Activated CD8-positive, alpha-beta memory T cell treated with anti-CD3 and anti-CD28 coated beads, Interleukin-2, amount 50 U/mL, for 24 hours (primary cell): ENCODE data around the gene RUNX1.

ENCODE experiments used
- DNase-seq: peaks from one replicate; pipeline ENCODE4 v3.0.0-alpha.2; 2020; ENCODE audit errors: extremely low read depth

Gene RUNX1

DNA sequence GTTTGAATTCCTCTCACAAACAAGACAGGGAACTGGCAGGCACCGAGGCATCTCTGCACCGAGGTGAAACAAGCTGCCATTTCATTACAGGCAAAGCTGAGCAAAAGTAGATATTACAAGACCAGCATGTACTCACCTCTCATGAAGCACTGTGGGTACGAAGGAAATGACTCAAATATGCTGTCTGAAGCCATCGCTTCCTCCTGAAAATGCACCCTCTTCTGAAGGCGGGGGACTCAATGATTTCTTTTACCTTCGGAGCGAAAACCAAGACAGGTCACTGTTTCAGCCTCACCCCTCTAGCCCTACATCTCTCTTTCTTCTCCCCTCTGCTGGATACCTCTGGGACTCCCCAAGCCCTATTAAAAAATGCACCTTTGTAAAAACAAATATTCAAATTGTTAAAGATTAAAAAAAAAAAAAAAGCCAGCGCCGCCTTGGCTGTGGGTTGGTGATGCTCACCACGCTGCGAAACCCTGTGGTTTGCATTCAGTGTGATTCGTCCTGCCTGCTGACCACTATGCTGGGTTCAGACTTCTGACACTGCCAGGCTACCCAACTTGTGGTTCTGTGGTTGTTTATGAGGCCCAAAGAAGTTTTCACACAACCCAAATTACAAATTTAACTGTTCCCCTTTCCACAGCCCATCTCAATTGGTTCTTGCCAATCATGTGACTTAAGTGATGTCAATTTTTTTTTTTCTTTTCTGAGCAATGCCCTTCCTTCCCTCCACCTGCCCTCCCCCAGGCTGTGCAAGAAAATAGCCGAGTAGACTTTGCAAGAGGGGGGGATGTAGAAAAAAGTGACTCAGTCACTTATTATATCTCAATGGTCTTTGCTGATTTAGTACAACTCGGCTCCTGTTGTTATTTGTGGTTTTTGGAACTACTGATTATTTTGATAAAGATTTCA, at the start of gene RUNX1:
Gene RUNX1, minus strand, starts transcription at position 597 of the 912 bp plus-strand sequence.
- DNase-seq = peak; percentile 62

DNA sequence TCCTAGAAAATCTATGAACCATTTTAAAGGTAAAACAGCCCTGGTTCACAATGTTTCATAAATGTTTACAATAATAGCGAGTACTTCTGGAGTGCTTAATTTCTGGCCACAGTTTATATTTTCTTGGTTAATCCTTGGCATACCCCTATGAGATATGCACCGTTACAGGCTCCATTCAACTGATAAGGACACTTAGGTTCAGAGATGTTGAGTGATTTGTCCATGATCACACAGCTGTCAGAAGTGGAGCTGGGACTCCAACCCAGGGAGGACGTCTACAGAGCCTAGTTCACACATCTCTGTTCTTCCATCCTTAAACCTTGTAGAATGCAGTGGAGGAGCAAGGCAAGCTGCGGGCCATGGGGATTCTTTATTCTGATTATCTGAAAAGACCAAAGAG, 48.4 kb upstream of the RUNX1 start:
- no peak for DNase-seq

DNA sequence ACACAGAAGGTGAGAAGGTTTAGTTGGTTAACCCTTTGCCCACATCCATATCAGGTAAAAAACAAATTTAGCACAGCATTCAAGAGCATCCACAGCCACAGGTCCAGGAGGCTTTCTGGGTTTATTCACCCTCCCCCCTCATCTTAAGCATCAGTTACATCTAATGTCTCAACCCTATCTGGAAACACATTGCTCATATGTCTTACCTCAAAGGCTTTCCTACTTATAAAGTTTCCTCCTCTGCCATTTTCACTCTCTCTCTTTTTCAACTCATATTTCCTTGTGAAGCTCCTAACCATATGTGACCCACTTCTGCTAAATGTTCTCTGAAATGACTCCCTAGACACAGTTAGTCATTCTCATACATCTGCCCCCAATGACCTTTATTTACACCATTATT, 47.9 kb upstream of the RUNX1 start:
- no peak for DNase-seq

DNA sequence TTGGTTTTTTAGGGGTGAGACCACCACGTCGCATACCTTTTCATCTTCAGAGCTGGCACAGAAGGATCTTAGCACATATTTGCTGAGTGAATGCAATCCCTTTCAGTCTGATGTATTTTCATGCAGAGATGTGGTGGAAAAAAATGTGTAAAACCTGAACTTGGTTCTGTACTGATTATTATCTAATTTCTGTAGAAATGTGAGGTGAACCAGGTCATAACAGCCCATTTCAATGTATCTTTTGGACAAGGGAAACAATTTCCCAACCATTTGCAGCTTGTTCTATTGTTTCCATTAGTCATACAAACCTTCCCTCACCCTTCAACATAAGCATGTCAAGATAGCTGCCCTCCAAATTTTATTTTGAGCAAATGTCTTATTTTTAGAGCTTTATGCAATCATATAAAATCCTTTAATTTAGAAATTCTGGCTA, 46.8 kb upstream of the RUNX1 start:
- no peak for DNase-seq

DNA sequence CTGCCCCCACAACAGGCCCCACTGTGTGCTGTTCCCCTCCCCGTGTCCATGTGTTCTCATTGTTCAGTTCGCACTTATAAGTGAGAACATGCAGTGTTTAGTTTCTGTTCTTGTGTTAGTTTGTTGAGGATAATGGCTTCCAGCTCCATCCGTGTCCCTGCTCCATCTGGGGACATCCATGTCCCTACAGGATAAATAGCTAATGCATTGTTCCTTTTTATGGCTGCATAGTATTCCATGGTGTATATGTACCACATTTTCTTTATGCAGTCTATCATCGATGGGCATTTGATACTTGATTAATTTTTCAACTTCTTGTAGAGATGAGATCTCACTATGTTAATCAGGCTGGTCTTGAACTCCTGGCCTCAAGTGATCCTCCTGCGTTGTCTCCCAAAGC, 44.4 kb upstream of the RUNX1 start:
- no peak for DNase-seq

DNA sequence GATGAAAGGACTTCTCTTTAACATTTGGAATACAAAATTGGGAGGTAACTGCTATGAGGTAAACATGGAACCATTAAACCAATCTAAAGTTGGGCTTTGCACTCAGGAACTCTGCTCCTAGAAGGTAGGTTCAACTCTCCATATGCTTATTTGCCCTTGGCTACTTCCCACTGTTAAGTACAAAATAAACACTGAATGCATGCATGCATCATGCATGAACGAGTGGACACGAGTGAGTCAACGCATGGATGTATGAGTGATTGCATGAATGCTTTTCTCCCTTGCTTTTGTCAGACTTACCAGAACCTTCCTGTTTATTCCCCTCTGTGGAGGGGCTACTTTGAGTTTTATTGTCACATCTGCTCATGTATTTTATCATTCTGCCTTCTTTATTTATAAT, 42.4 kb upstream of the RUNX1 start:
- no peak for DNase-seq

DNA sequence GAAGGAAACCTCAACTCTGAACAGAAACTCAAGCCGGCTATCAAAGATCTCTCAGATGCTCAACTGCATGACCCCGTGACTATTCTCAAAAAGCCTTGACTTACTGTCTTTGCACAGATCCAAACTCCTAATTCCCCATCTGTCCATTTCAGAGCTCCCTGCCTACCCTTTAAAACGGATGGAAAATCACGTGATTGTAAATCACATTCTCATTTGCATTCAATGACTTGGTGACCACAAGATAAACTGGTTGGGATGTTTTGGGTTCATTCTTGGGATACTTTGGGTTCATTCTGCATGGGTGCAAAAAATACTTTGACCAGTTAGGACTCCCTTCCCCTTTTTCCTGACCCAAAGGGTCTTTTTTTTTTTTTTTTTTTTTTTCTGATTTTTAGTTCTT, 41.3 kb upstream of the RUNX1 start:
- no peak for DNase-seq

DNA sequence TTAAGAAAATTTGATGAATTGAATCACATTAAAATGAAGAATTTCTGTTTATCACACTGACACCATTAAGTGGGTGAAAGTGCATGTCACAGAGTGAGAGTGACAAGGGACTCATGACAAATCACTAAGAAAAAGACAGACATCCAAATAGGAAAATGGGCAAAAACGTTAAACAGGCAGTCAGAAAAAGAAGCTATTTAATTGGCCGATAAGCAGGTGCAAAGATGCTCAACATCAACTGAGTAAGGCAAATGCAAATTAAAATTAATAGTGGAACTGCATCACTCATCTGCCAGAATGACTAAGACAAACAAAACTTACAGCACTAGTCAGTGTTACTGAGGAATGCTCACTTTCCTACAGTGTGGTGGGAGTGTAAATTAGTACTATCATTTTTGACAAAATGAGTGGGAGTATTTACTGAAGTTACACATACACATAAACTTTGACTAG, 39.2 kb upstream of the RUNX1 start:
- no peak for DNase-seq

DNA sequence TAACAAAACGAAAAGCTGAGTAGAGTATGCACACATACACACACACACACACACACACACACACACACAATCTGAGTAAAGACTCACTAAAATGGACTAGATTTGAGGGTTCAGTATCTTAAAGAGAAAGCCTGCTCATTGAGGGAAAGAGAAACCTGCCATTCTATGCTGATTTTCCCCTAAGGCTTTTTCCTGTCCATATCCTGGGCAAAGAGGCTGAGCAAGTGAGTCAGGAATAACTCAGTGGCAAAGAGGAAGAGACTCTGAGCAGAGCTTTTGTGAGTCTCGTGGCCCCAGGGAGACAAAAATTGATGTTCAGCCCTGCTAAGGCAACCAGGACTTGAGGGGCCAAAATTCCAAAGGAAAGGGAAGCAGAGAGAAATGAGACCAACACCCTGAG, 37.3 kb upstream of the RUNX1 start:
- DNase-seq = no peak

DNA sequence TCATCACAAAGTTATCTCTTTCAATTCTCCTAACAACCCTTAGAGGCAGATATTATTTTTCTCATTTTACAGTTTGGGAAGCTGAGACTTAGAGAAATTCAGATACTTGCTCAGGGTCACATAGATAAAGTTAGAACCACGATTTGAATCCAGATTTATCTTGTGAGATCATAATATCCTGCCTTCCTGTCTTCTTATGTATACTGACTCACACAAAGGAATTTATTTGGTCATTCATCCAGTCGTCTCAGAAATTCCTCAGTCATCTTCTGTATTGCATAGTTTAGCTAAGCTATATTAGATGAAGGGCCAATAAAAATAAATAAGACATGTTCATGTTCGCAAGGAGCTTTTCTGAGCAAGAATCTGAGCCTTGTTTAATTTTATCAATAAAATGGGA, 35.8 kb upstream of the RUNX1 start:
- no peak for DNase-seq

DNA sequence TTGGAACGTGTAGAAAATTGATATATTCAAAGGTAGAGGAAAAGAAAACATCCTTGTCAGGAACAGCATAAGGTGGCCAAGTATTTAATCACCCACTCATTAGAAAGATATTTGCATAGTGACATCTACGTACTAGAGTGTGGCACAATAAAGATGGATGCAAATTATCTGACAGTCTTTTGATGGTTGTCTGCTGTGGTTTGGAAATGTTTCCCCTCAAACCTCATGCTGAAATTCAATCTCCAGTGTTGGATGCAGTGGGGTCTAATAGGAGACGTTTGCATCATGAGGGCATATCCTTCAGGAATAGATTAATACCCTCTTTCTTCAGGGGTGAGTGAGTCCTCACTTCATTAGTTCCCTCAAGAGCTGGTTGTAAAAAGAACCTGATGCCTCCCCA, 34.1 kb upstream of the RUNX1 start:
- DNase-seq = no peak

DNA sequence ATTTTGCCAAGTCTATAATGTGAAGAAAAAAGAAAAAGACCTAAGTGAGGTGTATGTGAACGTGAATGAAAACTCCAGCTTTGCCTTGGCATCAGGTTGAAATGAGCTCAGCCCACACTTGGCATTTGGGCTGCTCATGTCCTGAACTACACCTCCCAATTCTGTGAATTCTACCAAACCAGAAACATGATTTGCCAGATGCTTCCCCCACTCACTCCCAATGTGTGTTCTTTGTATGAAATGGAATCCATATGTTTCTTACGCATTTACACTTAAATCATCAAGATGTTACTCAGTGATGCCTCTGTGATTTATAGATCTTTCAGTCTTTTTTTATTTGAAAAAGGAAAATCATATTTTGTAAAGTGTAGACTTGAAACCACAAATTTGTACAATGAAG, 32.8 kb upstream of the RUNX1 start:
- no peak for DNase-seq

DNA sequence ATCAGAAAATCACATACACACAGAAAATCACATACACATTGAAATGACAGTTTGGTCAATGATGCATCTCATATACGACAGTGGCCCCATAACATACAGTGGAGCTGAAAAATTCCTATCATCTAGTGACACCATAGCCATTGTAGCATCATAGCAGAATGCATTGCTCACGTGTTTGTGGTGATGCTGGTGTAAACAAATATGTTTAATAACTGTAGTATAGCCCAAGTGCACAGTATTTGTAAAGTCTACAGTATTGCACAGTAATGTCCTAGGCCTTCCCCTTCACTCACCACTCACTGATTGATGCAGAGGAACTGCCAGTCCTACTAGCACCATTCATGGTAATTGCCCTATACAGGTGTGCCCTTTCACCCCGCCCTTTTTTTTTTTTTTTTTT, 30.1 kb upstream of the RUNX1 start:
- no peak for DNase-seq

DNA sequence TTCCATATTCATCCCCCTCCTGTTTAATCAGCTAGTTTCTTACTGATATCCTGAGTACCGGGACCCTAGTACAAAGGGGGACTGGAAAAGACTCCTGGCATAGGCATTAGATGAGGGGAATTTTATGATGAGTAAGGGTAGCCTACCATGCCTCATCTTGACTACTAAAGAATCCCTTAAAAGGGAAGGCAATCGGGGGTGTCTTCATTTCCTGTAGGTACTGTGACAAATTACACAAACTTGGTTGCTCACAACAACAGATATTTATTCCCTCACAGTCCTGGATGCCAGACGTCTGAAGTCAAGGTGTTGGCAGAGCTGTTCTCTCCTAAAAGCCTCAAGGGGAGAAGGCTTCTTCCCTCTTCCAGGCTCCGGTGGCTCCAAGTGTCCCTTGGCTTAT, 28.9 kb upstream of the RUNX1 start:
- DNase-seq = no peak

DNA sequence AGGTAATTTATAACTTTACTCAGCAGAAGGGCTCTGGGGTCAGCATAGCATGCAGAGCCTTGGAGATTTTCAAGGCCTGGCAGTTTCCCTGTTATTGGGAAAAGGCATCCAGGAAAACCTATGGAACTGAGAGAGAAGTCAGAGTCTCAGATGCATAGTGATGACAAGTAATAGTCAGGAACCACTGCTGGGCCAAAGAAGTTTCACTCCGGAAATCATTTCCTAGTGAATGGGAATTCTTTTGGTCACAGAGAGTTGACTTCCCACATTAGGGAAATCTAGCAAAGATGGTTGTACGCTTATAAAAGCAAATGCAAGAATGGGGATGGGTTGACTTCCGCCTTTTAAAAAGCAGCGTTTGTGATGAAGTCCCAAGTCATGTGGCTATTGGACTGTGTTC, 28.4 kb upstream of the RUNX1 start:
- no peak for DNase-seq

DNA sequence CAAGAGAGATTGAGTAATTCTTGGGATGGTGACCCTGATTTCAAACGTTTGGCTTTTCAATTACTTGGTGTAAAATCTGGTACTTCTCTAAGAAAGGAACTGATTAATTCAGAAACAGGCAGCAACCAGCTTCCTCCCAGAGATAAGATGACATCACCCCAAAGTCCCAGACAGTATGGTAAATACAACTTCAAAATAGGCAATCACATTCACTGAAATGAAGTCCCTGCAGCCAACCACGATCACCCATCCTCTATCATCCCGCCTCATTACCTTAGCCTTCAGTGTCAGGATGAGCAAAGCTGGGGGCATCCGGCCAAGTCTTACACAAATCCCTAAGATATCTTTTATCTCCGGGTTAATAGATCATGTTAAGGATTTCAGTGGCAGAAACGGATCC, 26.4 kb upstream of the RUNX1 start:
- DNase-seq = no peak

DNA sequence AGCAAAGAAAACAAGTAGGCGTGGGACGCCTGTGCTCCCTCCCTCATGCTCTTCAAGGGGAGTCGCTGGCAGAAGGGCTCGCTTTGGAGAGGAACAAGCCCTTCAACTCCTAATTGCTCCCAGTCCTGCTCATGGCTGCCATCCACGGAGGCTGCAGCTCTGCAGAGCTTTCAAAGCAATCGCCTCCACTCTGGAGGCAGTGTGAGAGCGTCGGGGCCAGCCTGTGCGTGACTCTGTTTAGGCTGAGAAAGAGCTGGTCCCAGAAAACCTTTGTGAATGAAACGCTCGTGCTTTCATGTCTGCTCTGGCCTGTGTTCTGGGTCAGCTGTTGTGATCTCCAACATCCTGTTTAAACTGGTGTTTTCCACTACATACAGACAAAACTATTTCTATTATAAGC, 23.9 kb upstream of the RUNX1 start:
- no peak for DNase-seq

DNA sequence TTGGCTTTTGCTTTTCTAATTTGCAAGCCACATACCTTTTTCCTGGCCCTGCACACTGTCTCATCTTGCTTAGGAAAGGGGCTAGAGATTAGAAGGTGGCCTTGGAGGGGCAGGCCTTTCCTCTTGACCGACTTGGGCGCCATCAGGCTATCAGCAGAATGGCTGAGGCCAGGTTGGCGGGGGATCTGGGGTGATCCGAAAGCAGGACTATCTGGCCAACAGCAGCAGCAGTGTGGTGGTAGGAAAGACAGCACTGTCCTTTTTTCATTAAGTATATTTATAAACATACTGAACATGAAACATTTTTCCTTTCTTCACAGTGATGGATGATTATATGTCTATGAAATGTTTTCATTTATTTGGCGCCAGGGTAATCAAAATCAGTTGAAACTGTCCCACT, 23.5 kb upstream of the RUNX1 start:
- DNase-seq = no peak

DNA sequence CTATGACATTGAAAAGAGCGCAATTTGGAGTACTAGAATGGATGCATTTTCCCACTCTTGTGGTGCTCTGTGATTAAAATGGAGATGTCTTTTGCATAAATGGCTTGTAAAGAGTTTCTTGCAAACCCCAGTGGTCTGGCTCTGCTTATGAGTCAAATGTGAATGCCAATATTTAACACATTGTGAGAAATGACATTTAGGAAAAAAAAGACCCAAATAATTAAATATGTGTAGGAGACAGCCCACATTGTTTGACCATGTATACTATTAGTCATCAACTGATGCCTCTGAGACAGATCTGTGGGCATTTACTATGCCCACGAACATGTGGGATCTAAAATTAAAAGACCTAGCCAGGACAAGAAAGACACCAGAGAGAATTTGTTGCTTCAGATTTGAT, 22.2 kb upstream of the RUNX1 start:
- DNase-seq = no peak

DNA sequence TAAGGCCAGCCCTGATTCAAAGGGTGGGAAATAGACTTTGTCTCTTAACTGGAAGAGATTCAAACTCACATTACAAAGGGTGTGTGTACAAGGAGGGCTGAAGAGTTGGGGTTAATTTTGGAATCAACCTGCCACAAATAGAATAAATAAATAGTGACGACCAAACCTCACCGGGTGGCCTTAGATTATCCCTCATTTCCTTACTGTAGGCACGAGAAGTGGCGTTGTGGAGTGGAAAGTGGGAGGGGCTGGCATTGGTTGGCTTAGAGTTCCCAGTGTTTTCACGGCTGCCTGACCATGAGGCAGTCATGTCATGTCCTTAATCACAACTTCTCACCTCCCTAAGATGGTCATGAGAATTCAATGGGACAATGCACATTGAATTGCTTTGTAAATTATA, 21.3 kb upstream of the RUNX1 start:
- DNase-seq = no peak

DNA sequence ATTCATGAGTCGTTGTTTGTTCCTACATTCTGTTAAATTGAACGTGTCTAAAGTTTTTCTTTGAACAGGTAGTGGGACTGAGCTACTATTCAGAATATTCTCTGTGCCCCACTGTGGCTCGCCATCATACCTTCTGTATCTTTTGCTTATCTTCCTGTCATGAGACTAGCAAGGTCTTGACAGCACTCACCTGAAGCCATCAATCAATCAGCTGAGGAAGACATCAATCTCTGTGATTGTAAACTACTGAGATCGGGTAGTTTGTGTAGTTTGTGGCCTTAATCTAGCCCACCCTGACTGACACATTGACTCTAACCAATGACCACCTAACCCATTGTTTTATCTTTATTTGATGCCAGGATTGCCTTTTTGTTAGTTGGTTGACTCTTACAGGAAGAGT, 17.7 kb upstream of the RUNX1 start:
- no peak for DNase-seq

DNA sequence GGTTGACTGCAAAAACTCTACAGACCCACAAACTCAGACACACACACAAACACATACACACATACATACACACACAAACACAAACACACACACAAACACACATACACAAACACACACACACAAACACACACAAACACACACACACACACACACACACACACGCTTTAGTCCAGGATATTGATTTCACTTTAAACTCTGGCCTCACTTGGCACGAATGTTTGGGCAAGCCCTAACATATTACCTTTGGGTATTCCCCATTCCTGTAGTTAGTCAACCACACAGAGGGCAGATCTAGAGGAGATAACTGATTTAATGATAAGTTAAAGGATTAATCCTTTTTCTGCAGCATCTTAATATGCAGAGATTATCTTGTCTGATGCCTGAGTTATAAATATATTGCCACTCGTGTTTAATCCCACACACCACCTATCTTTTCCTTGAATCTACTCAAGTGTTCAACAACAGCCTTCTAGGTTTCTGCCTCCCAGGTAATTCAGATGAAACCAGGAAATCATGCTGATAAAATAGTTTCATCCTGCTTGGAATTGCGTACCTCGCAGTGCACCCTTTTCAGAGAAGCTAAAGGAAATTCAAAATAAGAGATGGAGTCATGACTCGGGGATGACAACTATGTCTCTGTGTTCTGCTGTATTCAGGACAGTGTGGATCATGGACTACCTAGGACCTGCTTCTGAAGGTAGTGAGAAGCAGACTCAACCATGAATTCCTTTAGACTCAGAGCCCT, 14.5 kb upstream of the RUNX1 start:
- no peak for DNase-seq

DNA sequence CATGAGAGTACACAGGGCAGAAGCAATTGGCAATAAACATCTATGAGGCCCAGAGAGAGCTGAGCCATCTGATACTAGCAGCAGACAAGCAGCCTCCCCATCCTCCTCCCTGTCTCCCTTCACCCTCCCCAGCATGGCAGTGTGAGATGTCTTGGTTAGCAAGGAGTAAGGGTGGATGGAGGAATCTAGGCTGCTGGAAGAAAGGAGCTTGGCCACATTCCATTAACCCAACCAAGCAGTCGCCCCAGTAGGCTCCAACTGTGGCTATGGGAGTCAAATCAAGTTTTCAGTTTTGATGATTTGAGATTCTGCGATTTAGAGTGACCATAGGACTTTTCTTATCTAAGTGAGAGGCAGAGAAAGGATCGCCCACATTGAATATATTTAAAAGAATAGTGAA, 12.9 kb upstream of the RUNX1 start:
- no peak for DNase-seq
